Measurements from ENCODE around the gene PBX2.
"Not testable (repeated sequence)": the region's sequence is repeated elsewhere in the genome, so short reads cannot be mapped to it uniquely, and the experiment has no call there.

PBX2 gene

GRCh38 chr6:32190054-32190851 is at the start of gene PBX2:
TSS of gene PBX2 (minus strand) at chr6:32190202. CDS start at chr6:32189915, 287 bp downstream.
- peak; percentile 73 for DNase-seq (ENCODE audit: low spot score)

- DNase-seq (ENCODE audit: low spot score), result no peak
Measured at GRCh38 chr6:32239462-32239861, 49.5 kb upstream of the PBX2 start.

GRCh38 chr6:32234934-32235333 is 44.9 kb upstream of the PBX2 start:
- DNase-seq (ENCODE audit: low spot score), result peak; percentile 34

- DNase-seq (ENCODE audit: low spot score), result no peak
Measured at GRCh38 chr6:32226434-32226833, 36.4 kb upstream of the PBX2 start.

GRCh38 chr6:32224696-32225095 is 34.7 kb upstream of the PBX2 start:
- no peak for DNase-seq (ENCODE audit: low spot score)

- DNase-seq (ENCODE audit: low spot score), result no peak
Measured at GRCh38 chr6:32223258-32224235, 33.5 kb upstream of the PBX2 start, which contains the start of gene NOTCH4. TSS of gene NOTCH4 (minus strand) at chr6:32224067. CDS start at chr6:32223928, 139 bp downstream.

GRCh38 chr6:32222333-32223230 is 32.6 kb upstream of the PBX2 start:
- DNase-seq (ENCODE audit: low spot score), result no peak

- DNase-seq (ENCODE audit: low spot score), result no peak
Measured at GRCh38 chr6:32220021-32220420, 30.0 kb upstream of the PBX2 start.

- no peak for DNase-seq (ENCODE audit: low spot score)
Measured at GRCh38 chr6:32218167-32218566, 28.2 kb upstream of the PBX2 start.

- no peak for DNase-seq (ENCODE audit: low spot score)
Measured at GRCh38 chr6:32216998-32217397, 27.0 kb upstream of the PBX2 start.

- no peak for DNase-seq (ENCODE audit: low spot score)
Measured at GRCh38 chr6:32216285-32216684, 26.3 kb upstream of the PBX2 start.

- DNase-seq (ENCODE audit: low spot score), result no peak
Measured at GRCh38 chr6:32215617-32216016, 25.6 kb upstream of the PBX2 start.

- DNase-seq (ENCODE audit: low spot score), result no peak
Measured at GRCh38 chr6:32214126-32214525, 24.1 kb upstream of the PBX2 start.

GRCh38 chr6:32213649-32214048 is 23.6 kb upstream of the PBX2 start:
- no peak for DNase-seq (ENCODE audit: low spot score)

- DNase-seq (ENCODE audit: low spot score), result no peak
Measured at GRCh38 chr6:32212076-32212760, 22.2 kb upstream of the PBX2 start.

GRCh38 chr6:32211432-32211831 is 21.4 kb upstream of the PBX2 start:
- DNase-seq (ENCODE audit: low spot score), result not testable (repeated sequence)

GRCh38 chr6:32210191-32210601 is 20.2 kb upstream of the PBX2 start:
- no peak for DNase-seq (ENCODE audit: low spot score)

GRCh38 chr6:32208996-32209395 is 19.0 kb upstream of the PBX2 start:
- DNase-seq (ENCODE audit: low spot score), result no peak

- DNase-seq (ENCODE audit: low spot score), result no peak
Measured at GRCh38 chr6:32204268-32204715, 14.3 kb upstream of the PBX2 start.

- no peak for DNase-seq (ENCODE audit: low spot score)
Measured at GRCh38 chr6:32203426-32204267, 13.6 kb upstream of the PBX2 start.

Measured in SW480 (cell line).